H1 (cell line): ENCODE data around the gene MPPED2. TPM values are rescaled to one million over a fixed set of nuclear protein-coding genes. Genes with fewer than 3 reads are reported as not detected.

Experiments
- CTCF ChIA-PET: fragments of 300-600 bp; sonication (Branson Sonifier 250); formaldehyde crosslinking; loops from one replicate; lab custom pipeline; 2021; ENCODE audit not compliant: partially characterized antibody; lab: Charles Lee
- POLR2A ChIA-PET: fragments of 300-600 bp; sonication (Branson Sonifier 250); formaldehyde crosslinking; loops from one replicate; lab custom pipeline; 2021; ENCODE audit warnings: inconsistent platforms; ENCODE audit not compliant: partially characterized antibody; lab: Charles Lee
- DNase-seq, 2 experiments: peaks; one replicate each; pipeline versions ENCODE4 v3.0.0 to v3.0.0-alpha.2; 2010 to 2022; ENCODE audit warnings: low spot score in 2 of 2, low read depth in 1 of 2, mixed read lengths in 1 of 2
- FAIRE-seq: peaks from 2 replicates; lab custom pipeline; 2011; peaks lifted over from hg19 to GRCh38; lab: Jason Lieb, UNC
- H2AFZ ChIP-seq: 2 replicates; pipeline ENCODE4 v1.8.1; 2012; ENCODE audit warnings: low read length, inconsistent platforms
- H2AK5ac ChIP-seq: 2 replicates; pipeline ENCODE4 v1.6.1; 2013; ENCODE audit warnings: low read depth, low read length
- H2BK120ac ChIP-seq: replicated peaks from 2 replicates; pipeline ENCODE3; 2013; ENCODE audit warnings: low read depth, low read length, inconsistent platforms
- H2BK12ac ChIP-seq: 2 replicates; pipeline ENCODE4 v1.6.1; 2013; ENCODE audit warnings: low read depth, low read length
- H2BK15ac ChIP-seq: 2 replicates; pipeline ENCODE4 v1.6.1; 2013; ENCODE audit warnings: low read length
- H2BK20ac ChIP-seq: 2 replicates; pipeline ENCODE4 v1.6.1; 2013; ENCODE audit warnings: low read length
- H2BK5ac ChIP-seq: 2 replicates; pipeline ENCODE4 v1.6.1; 2013; ENCODE audit warnings: low read depth, low read length
- H3K14ac ChIP-seq: 2 replicates; pipeline ENCODE4 v1.6.1; 2013; ENCODE audit warnings: inconsistent platforms; ENCODE audit not compliant: insufficient read length
- H3K18ac ChIP-seq: 2 replicates; pipeline ENCODE4 v1.6.1; 2013; ENCODE audit warnings: low read length; ENCODE audit errors: extremely low read depth
- H3K23ac ChIP-seq: 2 replicates; pipeline ENCODE4 v1.6.1; 2013; ENCODE audit warnings: inconsistent platforms; ENCODE audit not compliant: insufficient read length
- H3K23me2 ChIP-seq: 2 replicates; pipeline ENCODE4 v1.6.1; 2013; ENCODE audit warnings: low read depth, low read length
- H3K27ac ChIP-seq: 2 replicates; pipeline ENCODE4 v1.6.1; 2011; ENCODE audit warnings: low read depth, low read length, inconsistent platforms
- H3K27me3 ChIP-seq, 4 experiments: replicated peaks in 1 of 4; 1 replicate in 1 of 4; 2 replicates in 3 of 4; pipeline versions ENCODE4 v1.6.1 to v1.8.1; 2011 to 2013; ENCODE audit warnings: low read length in 3 of 4, mild to moderate bottlenecking in 3 of 4, inconsistent platforms in 2 of 4, mixed read lengths in 2 of 4, moderate library complexity in 1 of 4; ENCODE audit not compliant: control insufficient read depth in 3 of 4, insufficient read depth in 3 of 4; ENCODE audit errors: extremely low read depth in 1 of 4
- H3K36me3 ChIP-seq, 4 experiments: 2 replicates each; pipeline versions ENCODE4 v1.6.1 to v1.8.1; 2011 to 2013; ENCODE audit warnings: mild to moderate bottlenecking in 4 of 4, low read length in 3 of 4, moderate library complexity in 2 of 4, control low read depth in 1 of 4, inconsistent platforms in 1 of 4; ENCODE audit not compliant: insufficient read depth in 4 of 4, control insufficient read depth in 2 of 4
- H3K4ac ChIP-seq: replicated peaks from 2 replicates; pipeline ENCODE3; 2013; ENCODE audit warnings: low read length, low read depth, mixed read lengths, inconsistent platforms; ENCODE audit not compliant: insufficient read length
- H3K4me1 ChIP-seq, 4 experiments: replicated peaks in 1 of 4; 1 replicate in 1 of 4; 2 replicates in 3 of 4; pipeline versions ENCODE4 v1.6.1 to v1.8.1; 2011 to 2013; ENCODE audit warnings: low read length in 3 of 4, inconsistent platforms in 2 of 4, mixed read lengths in 1 of 4; ENCODE audit not compliant: insufficient read depth in 4 of 4, control insufficient read depth in 3 of 4
- H3K4me2 ChIP-seq, 2 experiments: 2 replicates each; pipeline versions ENCODE4 v1.6.1 to v1.8.1; 2011 to 2013; ENCODE audit warnings: low read depth in 2 of 2, low read length in 2 of 2, control low read depth in 1 of 2, inconsistent platforms in 1 of 2, mild to moderate bottlenecking in 1 of 2; ENCODE audit not compliant: insufficient read depth in 1 of 2
- H3K4me3 ChIP-seq, 4 experiments: fragments of 200-600, 300-600 bp in 1 of 4; sonication (generic), shearing (Covaris generic), sonication (Bioruptor Twin) in 1 of 4; 2 replicates each; pipeline versions ENCODE4 v1.5.1 to v1.8.1; 2011 to 2016; ENCODE audit warnings: low read length in 4 of 4, low read depth in 3 of 4, control low read depth in 2 of 4, inconsistent platforms in 2 of 4, mild to moderate bottlenecking in 2 of 4, mixed read lengths in 1 of 4, moderate library complexity in 1 of 4; ENCODE audit not compliant: insufficient read depth in 2 of 4; ENCODE audit errors: extremely low read depth in 1 of 4
- H3K56ac ChIP-seq: replicated peaks from 2 replicates; pipeline ENCODE3; 2013; ENCODE audit warnings: low read depth, mild to moderate bottlenecking, mixed read lengths, low read length, inconsistent platforms; ENCODE audit not compliant: insufficient read length
- H3K79me1 ChIP-seq: 2 replicates; pipeline ENCODE4 v1.6.1; 2013; ENCODE audit warnings: low read depth, low read length, control low read depth
- H3K79me2 ChIP-seq, 2 experiments: 2 replicates each; pipeline versions ENCODE4 v1.6.1 to v1.8.1; 2012 to 2013; ENCODE audit warnings: low read length in 2 of 2, mild to moderate bottlenecking in 2 of 2, inconsistent platforms in 1 of 2; ENCODE audit not compliant: insufficient read depth in 2 of 2, control insufficient read depth in 1 of 2
- H3K9ac ChIP-seq, 4 experiments: replicated peaks in 1 of 4; 1 replicate in 1 of 4; 2 replicates in 3 of 4; pipeline versions ENCODE4 v1.6.1 to v1.8.1; 2011 to 2013; ENCODE audit warnings: low read depth in 3 of 4, low read length in 3 of 4, control low read depth in 2 of 4, mild to moderate bottlenecking in 2 of 4, moderate library complexity in 2 of 4, inconsistent platforms in 1 of 4; ENCODE audit errors: extremely low read depth in 1 of 4
- H3K9me3 ChIP-seq, 2 experiments: 2 replicates each; pipeline versions ENCODE4 v1.6.1 to v1.8.1; 2012 to 2013; ENCODE audit warnings: mild to moderate bottlenecking in 2 of 2, moderate library complexity in 2 of 2, control low read depth in 1 of 2, inconsistent platforms in 1 of 2, low read depth in 1 of 2, low read length in 1 of 2, mixed read lengths in 1 of 2; ENCODE audit not compliant: insufficient read depth in 2 of 2
- H4K20me1 ChIP-seq, 2 experiments: replicated peaks in 1 of 2; 2 replicates each; pipeline versions ENCODE3 to v1.8.1; 2011 to 2013; ENCODE audit warnings: inconsistent platforms in 2 of 2, low read length in 2 of 2, mild to moderate bottlenecking in 1 of 2; ENCODE audit not compliant: insufficient read depth in 2 of 2, control insufficient read depth in 1 of 2
- H4K5ac ChIP-seq: 2 replicates; pipeline ENCODE4 v1.6.1; 2013; ENCODE audit warnings: low read length, low read depth, mixed read lengths, inconsistent platforms; ENCODE audit not compliant: insufficient read length
- H4K8ac ChIP-seq: 2 replicates; pipeline ENCODE4 v1.8.0; 2013; ENCODE audit warnings: mild to moderate bottlenecking, moderate library complexity, low read length, inconsistent platforms; ENCODE audit not compliant: insufficient read depth; ENCODE audit errors: extremely low read depth
- H4K91ac ChIP-seq: replicated peaks from 2 replicates; pipeline ENCODE3; 2013; ENCODE audit warnings: low read length, mixed read lengths, inconsistent platforms; ENCODE audit not compliant: insufficient read length
- BRCA1 ChIP-seq: IDR thresholded peaks from 2 replicates; pipeline ENCODE4 v1.6.1; 2012; ENCODE audit warnings: low read depth, low read length, improper control_type of control experiment
- CBX5 ChIP-seq: fragments of 300-800, 300-1000 bp; sonication (generic); IDR thresholded peaks from 2 replicates; pipeline ENCODE4 v1.7.1; 2016; ENCODE audit warnings: antibody characterized with exemption, low read length, low read depth
- KDM5A ChIP-seq: fragments of 200-600 bp; IDR thresholded peaks from 2 replicates; pipeline ENCODE4 v1.7.1; 2012; ENCODE audit warnings: mild to moderate bottlenecking, low read length, inconsistent platforms, mixed read lengths
- POLR2A ChIP-seq, 2 experiments: IDR thresholded peaks; 1 replicate in 1 of 2; 2 replicates in 1 of 2; pipeline ENCODE4 v1.6.1; 2011; ENCODE audit warnings: low read depth in 2 of 2, low read length in 2 of 2, mild to moderate bottlenecking in 2 of 2; ENCODE audit errors: control extremely low read depth in 1 of 2
- RXRA ChIP-seq: IDR thresholded peaks from 2 replicates; pipeline ENCODE4 v1.6.1; 2011; ENCODE audit warnings: low read depth, mild to moderate bottlenecking, low read length, moderate library complexity; ENCODE audit not compliant: insufficient read depth
- SIRT6 ChIP-seq: IDR thresholded peaks from one replicate; pipeline ENCODE4 v1.7.1; 2012; ENCODE audit warnings: low read length, inconsistent platforms
- SP2 ChIP-seq: IDR thresholded peaks from 2 replicates; pipeline ENCODE4 v1.6.1; 2012; ENCODE audit warnings: mild to moderate bottlenecking, low read length, inconsistent platforms
- SP4 ChIP-seq: IDR thresholded peaks from 2 replicates; pipeline ENCODE4 v1.6.1; 2012; ENCODE audit warnings: low read length, inconsistent platforms
- TCF12 ChIP-seq: IDR thresholded peaks from 2 replicates; pipeline ENCODE4 v1.6.1; 2011; ENCODE audit warnings: low read depth, mild to moderate bottlenecking, low read length
- TEAD4 ChIP-seq: IDR thresholded peaks from 2 replicates; pipeline ENCODE4 v1.6.1; 2012; ENCODE audit warnings: low read depth, low read length, inconsistent platforms, mixed read lengths
- WGBS, 2 experiments: shearing (Covaris generic) in 1 of 2; methylation state at CpG; one replicate each; pipeline versions ENCODE4 v1.1.6 to v1.1.7; 2013 to 2015; ENCODE audit warnings: low lambda C conversion rate in 2 of 2, mixed read lengths in 2 of 2, inconsistent platforms in 1 of 2, low coverage in 1 of 2, missing lambda C conversion rate in 1 of 2; ENCODE audit not compliant: insufficient replicate concordance in 2 of 2, insufficient coverage in 1 of 2, insufficient read length in 1 of 2; ENCODE audit errors: extremely low coverage in 1 of 2, missing lambda C conversion rate in 1 of 2; 5-methylcytosine and 5-hydroxymethylcytosine counted together
- polyA plus RNA-seq, 7 experiments: library from polyadenylated mRNA; depleted of rRNA in 3 of 7; stranded (reverse) in 5 of 7; unstranded in 2 of 7; fragments of >200 nt in 5 of 7; fragments of 200-250 nt in 2 of 7; gene quantifications; 1 replicate in 5 of 7; 2 replicates in 1 of 7; 4 replicates in 1 of 7; pipeline versions ENCODE4 v1.2.1 to v1.2.3, GENCODE V29; 2011 to 2013; ENCODE audit warnings: missing spikeins in 2 of 7, mixed read lengths in 2 of 7
- total RNA-seq: library from RNA; stranded (reverse); fragmentation: NEBNext Ultra II Directional; extraction: Animal tissue kit (Norgen Biotek cat#: 25700); gene quantifications from 2 replicates; pipeline ENCODE4 v1.2.1, GENCODE V29; 2021

Gene MPPED2
- total and polyA plus RNA-seq, 2 of the 8 experiments (the other 6 are each of a cell fraction or from before 2014, with no cell fraction given) = 1.3 to 3.5 TPM

GRCh38 chr11:30535818-30536217 is 50.3 kb downstream of the MPPED2 start:
- CTCF ChIA-PET = no interaction called here
- Histone ChIP-seq H3K18ac (no peak overlapping the region), H4K91ac (no peak overlapping the region), H3K9ac (no peak overlapping the region), H3K27me3 (no peaks in the 10 kb centered on the region), H3K23me2 (no peaks in the 10 kb centered on the region), H3K9me3 (no peaks in the 10 kb centered on the region), H3K4me2 (no peak overlapping the region), H3K14ac (no peak overlapping the region), H3K4me1 (peaks cover 2 to 6% (median 4%) of the 10 kb centered on the region in 4 experiments; a peak in 3 of 7 replicates), H3K23ac (no peak overlapping the region), H2BK20ac (no peak overlapping the region), H3K79me1 (no peaks in the 10 kb centered on the region), H2BK15ac (no peak overlapping the region), H3K36me3 (no peaks in the 10 kb centered on the region), H4K5ac (no peak overlapping the region), H3K79me2 (no peaks in the 10 kb centered on the region), H3K27ac (no peak overlapping the region), H2AFZ (no peak overlapping the region), H4K20me1 (no peaks in the 10 kb centered on the region), H3K56ac (no peak overlapping the region), H2AK5ac (no peak overlapping the region), H2BK120ac (no peak overlapping the region), H2BK12ac (no peak overlapping the region), H2BK5ac (no peak overlapping the region), H4K8ac (no peak overlapping the region), H3K4ac (no peak overlapping the region), H3K4me3 (no peak overlapping the region)
- DNase-seq (no peak), FAIRE-seq (no peak)
- no peak for TF ChIP-seq RXRA
- no peak for TF ChIP-seq SIRT6
- TF ChIP-seq TCF12 = no peak
- no peak for TF ChIP-seq TEAD4
- TF ChIP-seq BRCA1 = no peak
- TF ChIP-seq KDM5A = no peak
- no peak for TF ChIP-seq CBX5
- no peak for TF ChIP-seq POLR2A (IDR thresholded peaks at IDR 0.05; ENCODE audit: control extremely low read depth in 1 of 2, low read depth in 2 of 2, low read length in 2 of 2)
- TF ChIP-seq SP2 = no peak
- no peak for TF ChIP-seq SP4
- POLR2A ChIA-PET = no interaction called here
- 96% methylated on average over 13 of the region's 13 CpGs; no CpG with 5 or more reads in 1 of the 2 experiments for WGBS, 2 experiments
